Neural crest cell (in vitro differentiated cells): Measurements from ENCODE around the gene UGT1A9. TPM values are rescaled to one million over a fixed set of nuclear protein-coding genes. Genes with fewer than 3 reads are reported as not detected.
A peak's percentile ranks its signal among the peaks of the same experiment; 100 is the strongest.

Source experiments
- DNase-seq: peaks from one replicate; pipeline ENCODE4 v3.0.0; 2021; ENCODE audit warnings: low read depth, mixed read lengths, low spot score
- H3K27ac Mint-ChIP-seq: one replicate; pipeline ENCODE4 v1.8.0; 2021; ENCODE audit warnings: mild to moderate bottlenecking, mixed read lengths; ENCODE audit not compliant: unreplicated experiment
- H3K27me3 Mint-ChIP-seq: 2 replicates; pipeline ENCODE4 v1.8.0; 2021; ENCODE audit warnings: low read depth, mild to moderate bottlenecking, mixed read lengths
- H3K36me3 Mint-ChIP-seq: 2 replicates; pipeline ENCODE4 v1.8.0; 2021; ENCODE audit warnings: low read depth, mild to moderate bottlenecking, mixed read lengths
- H3K4me1 Mint-ChIP-seq: 2 replicates; pipeline ENCODE4 v1.8.0; 2021; ENCODE audit warnings: mixed read lengths
- H3K4me3 Mint-ChIP-seq: one replicate; pipeline ENCODE4 v1.8.0; 2021; ENCODE audit warnings: mild to moderate bottlenecking, mixed read lengths
- H3K9me3 Mint-ChIP-seq: 2 replicates; pipeline ENCODE4 v1.8.0; 2021; ENCODE audit warnings: mixed read lengths
- total RNA-seq: library from RNA; stranded (reverse); gene quantifications from 2 replicates; pipeline ENCODE4 v1.2.1, GENCODE V29; 2021
- TF ChIP-seq, protein P1 (sequence below): fragments of 200-600 bp; sonication (generic); conservative IDR thresholded peaks from 2 replicates; pipeline ENCODE4 v1.5.0; 2021; ENCODE audit warnings: antibody characterized with exemption, mild to moderate bottlenecking

The UGT1A9 gene
- total RNA-seq, 1 donor from 2014 or later: not detected

DNA sequence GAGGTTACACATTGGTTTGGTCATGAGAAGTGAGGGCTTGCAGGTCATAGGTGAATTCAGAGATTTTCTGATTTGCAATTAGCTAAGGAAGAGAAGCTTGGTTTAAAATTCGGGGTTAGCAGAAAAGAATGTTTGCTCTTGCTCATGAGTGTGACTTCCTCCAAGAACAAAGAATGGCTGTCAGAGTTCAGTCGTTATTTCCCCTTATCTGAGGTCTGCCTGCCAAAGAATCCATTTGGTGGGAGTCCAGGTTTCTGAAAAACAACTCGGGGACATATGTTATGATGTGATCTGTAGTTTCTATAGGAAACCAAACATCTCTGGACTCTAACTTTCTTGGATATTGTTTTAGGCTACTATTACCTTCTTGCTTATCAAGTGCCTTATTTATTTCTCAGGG is 17.8 kb downstream of the UGT1A9 start:
- Mint-ChIP-seq H3K27me3 (no peaks in the 10 kb centered on the region), H3K36me3 (no peaks in the 10 kb centered on the region), H3K4me3 (no peak overlapping the region), H3K4me1 (no peaks in the 10 kb centered on the region), H3K9me3 (no peaks in the 10 kb centered on the region), H3K27ac (no peak overlapping the region)
- TF ChIP-seq, protein P1, sequence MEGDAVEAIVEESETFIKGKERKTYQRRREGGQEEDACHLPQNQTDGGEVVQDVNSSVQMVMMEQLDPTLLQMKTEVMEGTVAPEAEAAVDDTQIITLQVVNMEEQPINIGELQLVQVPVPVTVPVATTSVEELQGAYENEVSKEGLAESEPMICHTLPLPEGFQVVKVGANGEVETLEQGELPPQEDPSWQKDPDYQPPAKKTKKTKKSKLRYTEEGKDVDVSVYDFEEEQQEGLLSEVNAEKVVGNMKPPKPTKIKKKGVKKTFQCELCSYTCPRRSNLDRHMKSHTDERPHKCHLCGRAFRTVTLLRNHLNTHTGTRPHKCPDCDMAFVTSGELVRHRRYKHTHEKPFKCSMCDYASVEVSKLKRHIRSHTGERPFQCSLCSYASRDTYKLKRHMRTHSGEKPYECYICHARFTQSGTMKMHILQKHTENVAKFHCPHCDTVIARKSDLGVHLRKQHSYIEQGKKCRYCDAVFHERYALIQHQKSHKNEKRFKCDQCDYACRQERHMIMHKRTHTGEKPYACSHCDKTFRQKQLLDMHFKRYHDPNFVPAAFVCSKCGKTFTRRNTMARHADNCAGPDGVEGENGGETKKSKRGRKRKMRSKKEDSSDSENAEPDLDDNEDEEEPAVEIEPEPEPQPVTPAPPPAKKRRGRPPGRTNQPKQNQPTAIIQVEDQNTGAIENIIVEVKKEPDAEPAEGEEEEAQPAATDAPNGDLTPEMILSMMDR: no peak
- DNase-seq: no peak

DNA sequence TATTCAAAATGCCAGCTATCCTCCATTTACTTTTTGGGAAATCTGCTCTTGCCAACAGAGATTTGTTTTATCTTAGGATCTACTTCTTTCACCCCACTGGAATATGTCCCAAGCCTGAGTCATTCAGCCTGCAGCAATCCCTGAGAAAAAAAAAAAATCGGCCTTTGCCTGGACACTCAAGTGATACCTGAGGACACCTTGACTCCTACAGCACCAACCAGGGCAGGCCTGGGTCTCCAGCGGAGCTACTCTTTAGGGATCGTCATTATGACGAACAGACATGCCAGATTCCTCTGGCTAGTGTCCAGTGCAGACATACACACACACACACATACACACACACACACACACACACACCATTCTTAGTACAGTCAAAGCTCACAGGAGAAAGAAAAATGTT is 18.7 kb downstream of the UGT1A9 start:
- TF ChIP-seq, protein P1: no peak
- H3K9me3 Mint-ChIP-seq: no peaks in the 10 kb centered on the region
- H3K4me3 Mint-ChIP-seq: no peak overlapping the region
- no peaks in the 10 kb centered on the region for H3K36me3 Mint-ChIP-seq
- DNase-seq: no peak
- no peaks in the 10 kb centered on the region for H3K27me3 Mint-ChIP-seq
- H3K27ac Mint-ChIP-seq: no peak overlapping the region
- no peaks in the 10 kb centered on the region for H3K4me1 Mint-ChIP-seq

DNA sequence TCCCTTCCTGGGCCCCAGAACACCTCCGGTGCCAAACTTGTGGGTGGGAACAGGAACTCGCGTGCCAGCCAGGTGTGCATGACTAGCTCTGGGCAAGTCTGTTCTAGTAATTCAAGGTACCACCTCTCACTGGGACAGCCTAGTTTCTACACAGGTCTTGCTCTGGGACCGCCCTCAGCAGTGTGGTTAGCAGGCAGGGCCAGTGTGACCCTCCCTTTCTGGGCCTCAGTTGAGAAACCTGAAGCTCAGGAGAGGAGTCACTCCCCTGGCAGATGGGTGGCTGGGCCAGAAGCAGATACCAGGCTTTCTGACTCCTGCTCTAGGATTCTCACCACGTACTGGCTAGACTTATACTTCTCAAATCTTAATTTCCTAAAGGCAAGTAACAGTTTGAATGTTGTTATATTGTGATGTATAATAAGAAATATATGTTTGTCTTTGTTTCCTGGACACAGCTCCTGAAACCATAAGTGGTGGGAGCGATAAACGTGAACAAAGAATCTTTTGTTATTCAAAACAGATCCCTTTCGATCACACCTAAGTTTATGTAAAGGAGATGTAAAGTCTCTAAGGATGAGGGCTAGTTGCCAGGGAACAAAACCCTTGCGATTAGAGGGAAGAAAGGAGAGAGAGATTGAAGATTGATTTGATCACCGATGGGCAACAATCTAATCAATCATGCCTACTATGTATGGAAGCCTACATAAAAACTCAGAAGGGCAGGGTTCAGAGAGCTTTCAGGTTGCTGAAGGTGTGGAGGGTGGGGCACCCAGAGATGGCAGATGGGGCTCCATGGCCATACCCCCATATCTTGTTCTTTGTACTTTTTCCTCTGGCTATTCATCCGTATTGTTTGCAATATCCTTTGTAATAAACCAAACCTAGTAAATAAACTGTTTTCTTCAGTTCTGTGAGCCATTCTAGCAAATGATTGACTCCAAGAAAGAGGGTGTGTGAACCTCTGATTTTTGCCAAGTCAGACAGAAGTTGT is 20.0 kb downstream of the UGT1A9 start:
- no peaks in the 10 kb centered on the region for H3K36me3 Mint-ChIP-seq
- H3K9me3 Mint-ChIP-seq: no peaks in the 10 kb centered on the region
- H3K27me3 Mint-ChIP-seq: no peaks in the 10 kb centered on the region
- H3K27ac Mint-ChIP-seq: peak overlapping the region; percentile 63
- TF ChIP-seq, protein P1: no peak
- H3K4me3 Mint-ChIP-seq: no peak overlapping the region
- no peaks in the 10 kb centered on the region for H3K4me1 Mint-ChIP-seq
- DNase-seq: no peak

DNA sequence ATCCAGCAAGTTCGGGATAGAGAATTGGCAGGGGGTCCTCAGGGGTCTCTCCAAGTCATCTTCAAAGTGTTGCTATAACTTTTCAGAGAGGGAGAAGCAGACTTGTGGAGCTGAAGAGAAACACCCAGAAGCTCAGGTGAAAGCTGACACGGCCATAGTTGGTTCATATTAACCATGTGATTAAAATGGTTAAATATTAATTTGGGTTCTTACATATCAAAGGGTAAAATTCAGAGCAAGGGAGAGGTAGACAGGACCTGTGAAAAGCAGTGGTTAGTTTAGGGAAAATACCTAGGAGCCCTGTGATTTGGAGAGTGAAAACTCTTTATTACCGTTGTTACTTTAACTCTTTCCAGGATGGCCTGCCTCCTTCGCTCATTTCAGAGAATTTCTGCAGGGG is 20.9 kb downstream of the UGT1A9 start, which contains the start of gene UGT1A6:
TSS of gene UGT1A6 (plus strand) at position 243 of the 400 bp plus-strand sequence. CDS start at position 358, 115 bp downstream.
- peaks cover 4% of the 10 kb centered on the region for H3K9me3 Mint-ChIP-seq
- no peaks in the 10 kb centered on the region for H3K36me3 Mint-ChIP-seq
- H3K27me3 Mint-ChIP-seq: no peaks in the 10 kb centered on the region
- no peaks in the 10 kb centered on the region for H3K4me1 Mint-ChIP-seq
- H3K4me3 Mint-ChIP-seq: no peak within 1 kb of the TSS
- TF ChIP-seq, protein P1: no peak
- peak within 1 kb of the TSS; percentile 63 for H3K27ac Mint-ChIP-seq
- DNase-seq: no peak

DNA sequence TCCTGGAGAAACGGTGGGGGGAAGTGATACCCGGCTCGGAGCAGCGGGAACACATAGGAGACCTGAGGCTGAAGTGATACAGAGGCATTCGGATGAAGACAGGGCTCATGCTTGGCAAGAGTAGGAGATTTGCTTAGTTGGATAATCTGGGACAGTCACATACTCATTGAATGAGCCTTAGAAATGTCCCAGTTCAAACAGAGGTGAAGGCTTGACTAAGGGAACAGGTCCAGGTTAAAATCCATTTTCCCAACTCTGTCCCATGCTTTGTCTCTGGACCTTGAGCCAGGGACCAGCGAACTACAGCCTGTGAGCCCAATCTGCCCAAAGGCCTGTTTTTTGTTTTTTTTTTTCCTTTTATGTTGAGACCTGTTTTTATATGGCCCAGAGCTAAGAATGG is 22.3 kb downstream of the UGT1A9 start:
- no peak overlapping the region for H3K27ac Mint-ChIP-seq

More for the DNA sequence above, 22.3 kb downstream of the UGT1A9 start:
- no peak for DNase-seq
- TF ChIP-seq, protein P1: no peak
- no peak overlapping the region for H3K4me3 Mint-ChIP-seq
- peaks cover under 1% of the 10 kb centered on the region for H3K36me3 Mint-ChIP-seq
- peaks cover 2% of the 10 kb centered on the region for H3K4me1 Mint-ChIP-seq
- H3K27me3 Mint-ChIP-seq: no peaks in the 10 kb centered on the region
- peaks cover 7% of the 10 kb centered on the region for H3K9me3 Mint-ChIP-seq
